GM23248 (cell line): ENCODE data around the gene NMD3.

Experiments
- EZH2 ChIP-seq: fragments of 200-600 bp; sonication (generic); IDR thresholded peaks from 2 replicates; pipeline ENCODE4 v1.6.1; 2018; ENCODE audit warnings: antibody characterized with exemption, mild to moderate bottlenecking; ENCODE audit not compliant: insufficient read depth, poor library complexity, severe bottlenecking
- EZH2phosphoT487 ChIP-seq: fragments of 200-600 bp; sonication (generic); IDR thresholded peaks from 2 replicates; pipeline ENCODE4 v1.6.1; 2018; ENCODE audit warnings: antibody characterized with exemption, moderate library complexity, mild to moderate bottlenecking, low read depth; ENCODE audit not compliant: insufficient read depth

DNA sequence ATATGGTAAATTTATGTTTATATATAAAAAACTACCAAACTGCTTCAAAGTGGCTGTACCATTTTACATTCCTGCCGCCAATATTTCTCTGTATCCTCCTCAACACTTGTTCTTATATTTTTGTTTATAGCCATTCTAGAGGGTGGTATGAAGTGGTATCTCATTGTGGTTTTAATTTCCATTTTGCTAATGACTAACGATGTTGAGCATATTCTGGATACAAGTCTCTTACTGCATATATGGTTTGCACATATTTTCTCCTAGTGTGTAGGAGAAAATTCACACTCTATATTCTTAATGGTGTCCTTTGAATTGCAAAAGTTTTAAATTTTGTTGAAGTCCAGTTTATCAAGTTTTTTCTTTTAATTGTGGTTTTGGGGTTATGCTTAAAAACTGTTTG lies 15.1 kb downstream of the NMD3 start:
- TF ChIP-seq EZH2phosphoT487 (no peak), EZH2 (no peak)
